OCI-LY1 (cell line): Measurements from ENCODE around the gene UNC93A.
"Not testable (repeated sequence)": the region's sequence is repeated elsewhere in the genome, so short reads cannot be mapped to it uniquely, and the experiment has no call there.

ENCODE experiments used
- CTCF ChIP-seq: fragments of 200-600 bp; sonication (generic), shearing (Covaris generic); IDR thresholded peaks from 2 replicates; pipeline ENCODE4 v1.5.1; 2017; ENCODE audit warnings: mild to moderate bottlenecking, antibody characterized with exemption, low read length, moderate library complexity, mixed read lengths
- EZH2 ChIP-seq: fragments of 200-600 bp; sonication (generic), shearing (Covaris generic); IDR thresholded peaks from 2 replicates; pipeline ENCODE4 v1.8.0; 2017; ENCODE audit warnings: borderline replicate concordance, mixed run types, mild to moderate bottlenecking, antibody characterized with exemption, low read length, moderate library complexity, mixed read lengths

GRCh38 chr6:167266057-167266829, 24.9 kb upstream of the UNC93A start:
- TF ChIP-seq CTCF, EZH2: not testable (repeated sequence)
